ENCODE data around the gene AKAP10. TPM values are rescaled to one million over a fixed set of nuclear protein-coding genes. Genes with fewer than 3 reads are reported as not detected.
"Not testable (repeated sequence)": the region's sequence is repeated elsewhere in the genome, so short reads cannot be mapped to it uniquely, and the experiment has no call there.

Gene AKAP10
- polyA plus RNA-seq, 4 donors, result 5.4 to 20.7 (median 7.2) TPM

DNA sequence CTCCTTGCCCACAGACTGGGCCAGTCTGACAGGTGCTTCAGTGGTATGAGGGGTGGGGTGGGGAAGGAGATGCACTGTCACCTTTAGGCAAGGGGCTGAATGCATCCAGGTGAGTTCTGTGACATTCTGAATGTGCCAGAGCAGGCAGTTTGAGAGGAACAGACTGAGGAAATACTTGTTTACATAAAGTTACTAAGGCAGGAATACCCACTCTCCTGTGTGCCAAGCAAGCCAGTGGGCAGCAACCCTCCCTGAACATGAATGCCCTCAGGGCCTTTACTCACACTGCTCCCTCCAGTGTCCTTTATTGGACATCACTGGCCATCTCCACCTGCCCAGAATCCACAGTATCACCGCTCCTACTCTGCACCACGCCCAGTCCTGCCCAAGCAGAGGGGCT, 76.8 kb downstream of the AKAP10 start:
- Histone ChIP-seq H3K36me3 (ENCODE audit: control insufficient read depth in 3 of 3, insufficient read depth in 2 of 3, low read depth in 1 of 3, low read length in 3 of 3) (peaks cover 4 to 27% (median 9%) of the 10 kb centered on the region in 3 donors), H3K4me3 (ENCODE audit: low read depth in 1 of 3, low read length in 3 of 3) (no peak overlapping the region), H3K27ac (ENCODE audit: low read depth in 1 of 3, low read length in 2 of 3) (no peak overlapping the region), H3K27me3 (ENCODE audit: control insufficient read depth in 3 of 3, insufficient read depth in 3 of 3, low read length in 3 of 3) (no peaks in the 10 kb centered on the region), H3K4me1 (ENCODE audit: control insufficient read depth in 3 of 3, insufficient read depth in 2 of 3, low read depth in 1 of 3, low read length in 2 of 3) (peaks cover 0 to 5% (median 0%) of the 10 kb centered on the region in 3 donors), H3K9me3 (ENCODE audit: control insufficient read depth in 2 of 2, insufficient read depth in 1 of 2, low read depth in 1 of 2, low read length in 1 of 2) (no peaks in the 10 kb centered on the region)
- DNase-seq (no peak), FAIRE-seq (no peak)
- 94 to 100% (median 97%) methylated on average over 2 of the region's 2 CpGs for WGBS, 3 donors

DNA sequence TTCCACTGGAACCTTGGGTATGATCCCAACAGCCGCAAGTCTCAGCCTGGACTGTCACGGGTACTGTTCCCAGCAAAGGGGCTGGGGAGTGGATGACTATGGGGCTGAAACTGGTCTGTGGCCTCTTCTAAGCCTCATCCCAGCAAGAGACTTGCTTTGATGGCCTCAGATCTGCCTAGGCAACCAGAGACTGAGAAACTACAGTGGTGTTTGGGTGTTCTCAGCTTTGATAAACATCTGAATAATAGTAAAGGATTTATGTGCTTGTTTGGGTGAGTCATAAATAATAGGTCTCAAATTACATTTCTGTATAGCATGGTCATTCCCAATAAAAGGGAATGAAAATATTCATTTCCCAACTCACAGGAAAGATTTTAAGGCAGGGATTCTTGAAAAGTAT, 79.7 kb downstream of the AKAP10 start:
- no peak for FAIRE-seq
- Histone ChIP-seq H3K4me3 (ENCODE audit: low read depth in 1 of 3, low read length in 3 of 3) (no peak overlapping the region), H3K4me1 (ENCODE audit: control insufficient read depth in 3 of 3, insufficient read depth in 2 of 3, low read depth in 1 of 3, low read length in 2 of 3) (peaks cover 0 to 5% (median 0%) of the 10 kb centered on the region in 3 donors), H3K27me3 (ENCODE audit: control insufficient read depth in 3 of 3, insufficient read depth in 3 of 3, low read length in 3 of 3) (no peaks in the 10 kb centered on the region), H3K9me3 (ENCODE audit: control insufficient read depth in 2 of 2, insufficient read depth in 1 of 2, low read depth in 1 of 2, low read length in 1 of 2) (no peaks in the 10 kb centered on the region), H3K27ac (ENCODE audit: low read depth in 1 of 3, low read length in 2 of 3) (peak overlapping the region in 1 of 3 donors; percentile 18), H3K36me3 (ENCODE audit: control insufficient read depth in 3 of 3, insufficient read depth in 2 of 3, low read depth in 1 of 3, low read length in 3 of 3) (peaks cover 0 to 15% (median 0%) of the 10 kb centered on the region in 3 donors)
- DNase-seq, result no peak
- 73 to 98% (median 80%) methylated on average over 2 of the region's 2 CpGs for WGBS, 3 donors

DNA sequence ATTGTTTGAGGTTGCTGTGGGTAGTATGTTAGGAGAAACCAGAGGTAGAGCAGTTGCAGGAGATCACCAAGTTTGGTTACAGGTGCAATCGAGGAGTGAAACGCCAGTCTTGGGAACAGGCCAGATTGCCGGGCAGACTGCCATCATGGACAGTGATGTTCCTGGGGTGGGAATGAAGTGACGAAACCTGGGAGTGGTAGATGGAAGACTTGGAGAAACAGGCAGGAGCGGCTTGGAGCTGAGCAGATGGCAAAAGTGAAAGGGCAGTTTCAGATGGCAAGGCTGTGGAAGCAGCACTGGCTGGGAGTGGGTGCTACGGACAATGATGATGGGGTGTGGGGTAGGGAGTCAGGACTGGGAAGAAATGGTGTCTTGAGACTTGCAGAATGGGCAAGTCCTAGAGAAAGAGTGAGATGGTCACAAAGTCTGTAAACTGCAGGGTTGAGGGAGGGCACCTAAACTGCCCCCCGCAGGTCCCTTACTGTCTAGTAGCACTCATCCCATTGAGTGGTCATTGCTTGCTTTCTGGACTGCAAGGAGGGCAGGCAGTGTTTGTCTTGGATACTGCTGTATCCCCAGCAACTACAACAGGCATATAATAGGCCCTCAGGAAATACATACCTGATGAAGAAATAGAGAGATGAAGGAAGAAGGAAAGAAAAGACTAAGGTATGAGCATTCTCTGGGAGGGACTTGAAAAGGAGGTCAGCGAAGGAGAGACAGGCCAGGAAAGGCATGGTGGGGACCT, 80.4 kb downstream of the AKAP10 start:
- WGBS, 3 donors, result 28 to 61% (median 51%) methylated on average over 8 of the region's 8 CpGs
- no peak overlapping the region for H3K4me3 ChIP-seq (ENCODE audit: low read depth in 1 of 3, low read length in 3 of 3)
- H3K4me1 ChIP-seq (ENCODE audit: control insufficient read depth in 3 of 3, insufficient read depth in 2 of 3, low read depth in 1 of 3, low read length in 2 of 3), result peaks cover 0 to 5% (median 0%) of the 10 kb centered on the region in 3 donors
- H3K27me3 ChIP-seq (ENCODE audit: control insufficient read depth in 3 of 3, insufficient read depth in 3 of 3, low read length in 3 of 3), result no peaks in the 10 kb centered on the region
- H3K36me3 ChIP-seq (ENCODE audit: control insufficient read depth in 3 of 3, insufficient read depth in 2 of 3, low read depth in 1 of 3, low read length in 3 of 3), result peaks cover 0 to 10% (median 0%) of the 10 kb centered on the region in 3 donors
- FAIRE-seq, result no peak
- peak in 1 of 2 donors; percentile 62 for DNase-seq
- peak overlapping the region in 1 of 3 donors; percentile 18 for H3K27ac ChIP-seq (ENCODE audit: low read depth in 1 of 3, low read length in 2 of 3)
- no peaks in the 10 kb centered on the region for H3K9me3 ChIP-seq (ENCODE audit: control insufficient read depth in 2 of 2, insufficient read depth in 1 of 2, low read depth in 1 of 2, low read length in 1 of 2)

DNA sequence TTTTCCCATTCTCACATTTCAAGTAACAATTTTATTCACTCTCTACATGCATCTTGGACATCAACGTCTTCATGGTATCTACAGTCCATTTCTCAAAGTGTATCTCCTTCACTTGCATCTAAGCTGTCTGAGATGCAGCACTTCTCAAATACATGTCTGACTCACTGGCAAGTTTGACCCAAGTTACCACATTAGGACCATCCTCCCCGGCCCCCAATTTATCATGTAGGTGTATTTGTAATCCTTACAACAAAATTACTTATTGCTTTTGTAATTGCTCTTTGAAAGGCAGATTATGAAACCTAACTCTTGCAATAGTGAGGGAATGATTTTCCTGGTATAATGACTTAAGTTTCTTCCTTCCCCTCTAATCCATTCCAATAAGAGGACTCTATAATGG, 80.9 kb downstream of the AKAP10 start:
- Histone ChIP-seq H3K27me3 (ENCODE audit: control insufficient read depth in 3 of 3, insufficient read depth in 3 of 3, low read length in 3 of 3) (no peaks in the 10 kb centered on the region), H3K9me3 (ENCODE audit: control insufficient read depth in 2 of 2, insufficient read depth in 1 of 2, low read depth in 1 of 2, low read length in 1 of 2) (no peaks in the 10 kb centered on the region), H3K4me1 (ENCODE audit: control insufficient read depth in 3 of 3, insufficient read depth in 2 of 3, low read depth in 1 of 3, low read length in 2 of 3) (peaks cover 0 to 5% (median 0%) of the 10 kb centered on the region in 3 donors), H3K27ac (ENCODE audit: low read depth in 1 of 3, low read length in 2 of 3) (no peak overlapping the region), H3K4me3 (ENCODE audit: low read depth in 1 of 3, low read length in 3 of 3) (no peak overlapping the region), H3K36me3 (ENCODE audit: control insufficient read depth in 3 of 3, insufficient read depth in 2 of 3, low read depth in 1 of 3, low read length in 3 of 3) (peaks cover 0 to 8% (median 0%) of the 10 kb centered on the region in 3 donors)
- no peak for FAIRE-seq
- WGBS, 3 donors, result 17 to 68% (median 31%) methylated on average over 2 of the region's 2 CpGs
- no peak for DNase-seq

DNA sequence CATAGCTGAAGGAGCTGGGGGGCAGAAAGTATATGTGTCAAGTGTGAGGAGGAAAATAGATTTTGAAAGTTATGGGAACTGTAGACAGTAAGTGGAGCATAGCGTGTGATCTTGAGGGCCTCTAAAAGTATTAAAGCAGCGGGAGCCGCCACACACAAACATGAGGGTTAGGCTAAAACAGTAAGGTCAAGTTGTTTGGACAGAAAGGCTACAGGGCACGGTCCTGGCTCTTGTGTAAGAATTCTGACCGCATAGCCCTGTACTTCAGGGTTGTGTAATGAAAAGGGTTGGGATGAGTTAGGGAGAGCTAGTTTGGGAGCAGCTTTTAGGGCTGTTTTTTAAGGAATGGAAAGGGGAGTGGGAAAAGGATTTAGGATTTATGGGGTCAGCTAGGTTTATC, 87.1 kb downstream of the AKAP10 start:
- H3K27ac ChIP-seq (ENCODE audit: low read depth in 1 of 3, low read length in 2 of 3); H3K9me3 ChIP-seq (ENCODE audit: control insufficient read depth in 2 of 2, insufficient read depth in 1 of 2, low read depth in 1 of 2, low read length in 1 of 2); H3K36me3 ChIP-seq (ENCODE audit: control insufficient read depth in 3 of 3, insufficient read depth in 2 of 3, low read depth in 1 of 3, low read length in 3 of 3); H3K4me3 ChIP-seq (ENCODE audit: low read depth in 1 of 3, low read length in 3 of 3); FAIRE-seq; DNase-seq; H3K4me1 ChIP-seq (ENCODE audit: control insufficient read depth in 3 of 3, insufficient read depth in 2 of 3, low read depth in 1 of 3, low read length in 2 of 3); H3K27me3 ChIP-seq (ENCODE audit: control insufficient read depth in 3 of 3, insufficient read depth in 3 of 3, low read length in 3 of 3): not testable (repeated sequence)
- 84 to 94% (median 91%) methylated on average over 5 of the region's 5 CpGs for WGBS, 3 donors

DNA sequence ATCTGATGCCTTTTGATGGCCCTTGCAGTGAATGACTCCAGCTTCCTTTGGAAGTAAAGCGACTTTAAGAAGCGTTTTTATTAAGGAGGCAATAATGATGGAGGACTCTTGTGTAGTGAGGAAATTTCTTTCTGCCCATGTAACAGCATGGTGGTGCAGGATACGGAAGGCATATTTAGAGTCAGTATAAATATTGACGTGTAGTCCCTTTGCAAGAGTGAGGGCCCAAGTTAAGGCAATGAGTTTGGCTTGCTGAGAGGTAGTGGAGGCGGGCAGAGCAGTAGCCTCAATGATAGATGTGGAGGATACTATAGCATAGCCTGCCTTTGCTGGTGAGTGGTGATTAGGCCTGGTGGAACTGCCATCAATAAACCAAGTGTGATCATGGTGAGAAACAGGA, 87.6 kb downstream of the AKAP10 start:
- DNase-seq; H3K27me3 ChIP-seq (ENCODE audit: control insufficient read depth in 3 of 3, insufficient read depth in 3 of 3, low read length in 3 of 3); H3K4me1 ChIP-seq (ENCODE audit: control insufficient read depth in 3 of 3, insufficient read depth in 2 of 3, low read depth in 1 of 3, low read length in 2 of 3); H3K4me3 ChIP-seq (ENCODE audit: low read depth in 1 of 3, low read length in 3 of 3); H3K27ac ChIP-seq (ENCODE audit: low read depth in 1 of 3, low read length in 2 of 3); H3K9me3 ChIP-seq (ENCODE audit: control insufficient read depth in 2 of 2, insufficient read depth in 1 of 2, low read depth in 1 of 2, low read length in 1 of 2); FAIRE-seq; H3K36me3 ChIP-seq (ENCODE audit: control insufficient read depth in 3 of 3, insufficient read depth in 2 of 3, low read depth in 1 of 3, low read length in 3 of 3): not testable (repeated sequence)
- WGBS, 3 donors, result 92 to 96% (median 95%) methylated on average over 5 of the region's 5 CpGs

DNA sequence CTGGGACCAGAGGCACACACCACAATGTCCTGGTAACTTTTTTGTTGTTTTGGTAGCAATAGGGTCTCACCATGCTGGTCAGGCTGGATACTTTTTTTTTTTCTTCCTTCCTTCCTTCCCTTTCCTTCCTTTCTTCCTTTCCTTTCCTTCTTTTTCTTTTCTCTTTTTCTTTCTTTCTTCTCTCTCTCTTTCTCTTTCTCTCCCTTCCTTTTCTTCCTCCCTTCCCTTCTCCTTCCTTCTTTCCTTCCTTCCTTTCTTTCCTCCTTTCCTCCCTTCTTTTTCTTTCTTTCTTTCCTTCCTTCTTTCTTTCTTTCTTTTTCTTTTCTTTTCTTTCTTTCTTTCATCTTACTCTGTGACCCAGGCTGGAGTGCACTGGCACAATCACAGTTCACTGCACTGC, 91.5 kb downstream of the AKAP10 start:
- FAIRE-seq (no peak), DNase-seq (no peak)
- H3K36me3 ChIP-seq (ENCODE audit: control insufficient read depth in 3 of 3, insufficient read depth in 2 of 3, low read depth in 1 of 3, low read length in 3 of 3), result no peaks in the 10 kb centered on the region
- no peak overlapping the region for H3K27ac ChIP-seq (ENCODE audit: low read depth in 1 of 3, low read length in 2 of 3)
- H3K9me3 ChIP-seq (ENCODE audit: control insufficient read depth in 2 of 2, insufficient read depth in 1 of 2, low read depth in 1 of 2, low read length in 1 of 2), result no peaks in the 10 kb centered on the region
- H3K4me3 ChIP-seq (ENCODE audit: low read depth in 1 of 3, low read length in 3 of 3), result no peak overlapping the region
- H3K4me1 ChIP-seq (ENCODE audit: control insufficient read depth in 3 of 3, insufficient read depth in 2 of 3, low read depth in 1 of 3, low read length in 2 of 3), result no peaks in the 10 kb centered on the region
- no peaks in the 10 kb centered on the region for H3K27me3 ChIP-seq (ENCODE audit: control insufficient read depth in 3 of 3, insufficient read depth in 3 of 3, low read length in 3 of 3)

DNA sequence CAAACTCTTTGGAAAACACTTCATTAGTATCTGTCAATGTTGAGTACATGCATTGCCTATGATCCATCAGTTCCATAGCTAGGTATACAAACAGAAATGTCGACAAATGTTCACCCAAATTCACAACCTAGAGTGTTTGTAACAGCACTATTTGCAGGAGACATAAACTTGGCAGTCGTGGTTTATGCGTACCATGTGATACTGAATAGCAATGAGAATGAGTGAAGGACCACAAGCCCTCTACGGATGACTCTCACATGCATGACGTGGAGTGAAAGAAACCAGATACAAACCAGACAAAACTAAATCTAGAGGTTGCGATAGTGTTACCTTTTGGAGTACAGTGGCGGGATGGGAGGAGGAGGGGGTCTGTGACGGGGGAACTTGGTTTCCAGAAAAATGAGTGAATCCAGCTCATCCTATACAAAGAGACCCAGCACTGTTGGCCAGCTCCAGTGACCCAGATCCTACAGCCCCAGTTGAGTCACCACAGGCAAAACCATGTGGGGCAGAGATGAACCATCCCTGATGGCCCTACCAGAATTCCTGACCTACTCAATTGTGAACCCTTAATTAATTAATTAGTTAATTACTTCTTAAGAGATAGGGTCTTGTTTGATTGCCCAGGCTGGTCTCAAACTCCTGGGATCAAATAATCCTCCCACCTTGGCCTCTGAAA, 94.0 kb downstream of the AKAP10 start:
- Histone ChIP-seq H3K4me1 (ENCODE audit: control insufficient read depth in 3 of 3, insufficient read depth in 2 of 3, low read depth in 1 of 3, low read length in 2 of 3) (no peaks in the 10 kb centered on the region), H3K27ac (ENCODE audit: low read depth in 1 of 3, low read length in 2 of 3) (no peak overlapping the region), H3K9me3 (ENCODE audit: control insufficient read depth in 2 of 2, insufficient read depth in 1 of 2, low read depth in 1 of 2, low read length in 1 of 2) (no peaks in the 10 kb centered on the region), H3K27me3 (ENCODE audit: control insufficient read depth in 3 of 3, insufficient read depth in 3 of 3, low read length in 3 of 3) (no peaks in the 10 kb centered on the region), H3K36me3 (ENCODE audit: control insufficient read depth in 3 of 3, insufficient read depth in 2 of 3, low read depth in 1 of 3, low read length in 3 of 3) (no peaks in the 10 kb centered on the region), H3K4me3 (ENCODE audit: low read depth in 1 of 3, low read length in 3 of 3) (no peak overlapping the region)
- no peak for DNase-seq
- FAIRE-seq, result no peak
- 73 to 91% (median 84%) methylated on average over 8 of the region's 8 CpGs for WGBS, 3 donors

Data from small intestine (tissue), 7 donors.